Measurements from ENCODE around the gene RIOX2. TPM values are rescaled to one million over a fixed set of nuclear protein-coding genes. Genes with fewer than 3 reads are reported as not detected.

RIOX2 gene
- total and polyA plus RNA-seq, 4 donors, result 6.3 to 25.8 (median 14.2) TPM

DNA sequence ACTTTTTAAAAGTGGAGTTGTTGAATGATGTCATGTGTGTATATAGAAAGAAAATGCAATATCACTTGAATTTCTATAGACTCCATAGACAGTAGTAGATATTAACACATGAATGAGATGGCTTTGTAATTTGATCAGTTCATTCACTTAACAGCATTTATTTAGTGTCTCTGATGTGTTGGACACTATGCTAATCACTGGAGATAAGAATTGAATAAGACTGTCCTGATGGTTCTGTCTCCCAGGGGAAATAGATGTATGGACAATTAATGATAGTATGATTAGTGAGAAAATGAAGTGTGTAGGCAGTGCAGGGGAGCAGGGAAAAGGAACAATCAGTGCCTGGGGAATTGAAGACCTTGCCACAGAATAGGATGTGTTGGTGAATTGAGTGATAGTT, 72.9 kb downstream of the RIOX2 start:
- Histone ChIP-seq H3K4me1 (ENCODE audit: control insufficient read depth in 1 of 2, insufficient read depth in 2 of 2, low read length in 2 of 2) (no peaks in the 10 kb centered on the region), H3K27ac (ENCODE audit: low read depth in 1 of 2, low read length in 2 of 2) (no peak overlapping the region), H3K36me3 (ENCODE audit: control insufficient read depth in 1 of 2, insufficient read depth in 2 of 2, low read length in 1 of 2) (peaks cover 2 to 8% of the 10 kb centered on the region in 2 donors), H3K4me3 (ENCODE audit: low read length in 2 of 2) (no peak overlapping the region), H3K27me3 (ENCODE audit: control insufficient read depth in 1 of 2, insufficient read depth in 2 of 2, low read length in 1 of 2) (no peaks in the 10 kb centered on the region), H3K9me3 (ENCODE audit: control insufficient read depth, low read length) (no peaks in the 10 kb centered on the region)
- DNase-seq (no peak), ATAC-seq (ENCODE audit: low FRiP score) (no peak)
- intact Hi-C loops (cut with DNase I), result no loop called here

DNA sequence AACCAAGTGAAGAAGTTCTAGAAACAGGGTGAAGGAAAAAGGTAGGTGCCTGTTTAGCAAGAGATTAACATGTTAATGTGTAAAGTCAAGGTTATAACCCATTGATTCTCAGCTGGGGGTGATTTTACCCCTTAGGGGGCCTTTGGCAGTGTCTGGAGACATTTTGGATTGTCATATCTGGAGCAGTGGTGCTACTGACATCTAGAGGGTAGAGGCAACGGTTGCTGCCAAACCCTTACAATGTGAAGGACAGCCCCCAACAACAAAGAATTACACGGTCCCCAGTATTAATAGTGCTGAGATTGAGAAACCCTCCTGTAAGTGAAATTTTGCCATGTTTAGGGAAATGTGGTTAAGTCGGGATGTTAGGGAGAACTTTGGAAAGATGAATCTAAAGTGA, 75.7 kb downstream of the RIOX2 start:
- DNase-seq (no peak), ATAC-seq (ENCODE audit: low FRiP score) (no peak)
- intact Hi-C loops (cut with DNase I), result no loop called here
- Histone ChIP-seq H3K36me3 (ENCODE audit: control insufficient read depth in 1 of 2, insufficient read depth in 2 of 2, low read length in 1 of 2) (peaks cover 3 to 8% of the 10 kb centered on the region in 2 donors), H3K4me3 (ENCODE audit: low read length in 2 of 2) (no peak overlapping the region), H3K4me1 (ENCODE audit: control insufficient read depth in 1 of 2, insufficient read depth in 2 of 2, low read length in 2 of 2) (no peaks in the 10 kb centered on the region), H3K27ac (ENCODE audit: low read depth in 1 of 2, low read length in 2 of 2) (no peak overlapping the region), H3K27me3 (ENCODE audit: control insufficient read depth in 1 of 2, insufficient read depth in 2 of 2, low read length in 1 of 2) (no peaks in the 10 kb centered on the region), H3K9me3 (ENCODE audit: control insufficient read depth, low read length) (no peaks in the 10 kb centered on the region)
- 88 to 91% methylated on average over 3 of the region's 3 CpGs for WGBS, 2 donors

DNA sequence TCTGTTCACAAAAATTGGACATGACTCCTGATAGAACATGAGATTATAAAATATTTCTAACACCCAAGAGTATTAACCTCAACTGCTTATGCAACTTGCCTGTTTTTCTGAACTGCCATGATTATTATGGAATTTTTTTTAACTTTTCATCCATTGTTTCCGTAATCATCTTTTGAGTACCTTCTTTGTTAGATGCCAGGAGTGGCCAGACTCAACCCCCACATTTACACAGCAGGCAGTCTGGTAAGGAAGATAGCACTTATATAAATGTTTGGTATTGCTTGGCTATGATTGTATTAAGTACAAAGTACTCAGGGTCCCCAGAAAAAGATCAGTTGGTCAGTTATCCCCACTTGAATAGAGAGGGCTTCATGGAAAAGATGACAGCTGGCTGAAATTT, 76.1 kb downstream of the RIOX2 start:
- 90 to 94% methylated on average over 1 of the region's 1 CpG for WGBS, 2 donors
- no peaks in the 10 kb centered on the region for H3K9me3 ChIP-seq (ENCODE audit: control insufficient read depth, low read length)
- no peaks in the 10 kb centered on the region for H3K4me1 ChIP-seq (ENCODE audit: control insufficient read depth in 1 of 2, insufficient read depth in 2 of 2, low read length in 2 of 2)
- DNase-seq (no peak), ATAC-seq (ENCODE audit: low FRiP score) (no peak)
- H3K27me3 ChIP-seq (ENCODE audit: control insufficient read depth in 1 of 2, insufficient read depth in 2 of 2, low read length in 1 of 2), result no peaks in the 10 kb centered on the region
- no peak overlapping the region for H3K27ac ChIP-seq (ENCODE audit: low read depth in 1 of 2, low read length in 2 of 2)
- H3K36me3 ChIP-seq (ENCODE audit: control insufficient read depth in 1 of 2, insufficient read depth in 2 of 2, low read length in 1 of 2), result peaks cover 3 to 8% of the 10 kb centered on the region in 2 donors
- intact Hi-C loops (cut with DNase I), result no loop called here
- no peak overlapping the region for H3K4me3 ChIP-seq (ENCODE audit: low read length in 2 of 2)

DNA sequence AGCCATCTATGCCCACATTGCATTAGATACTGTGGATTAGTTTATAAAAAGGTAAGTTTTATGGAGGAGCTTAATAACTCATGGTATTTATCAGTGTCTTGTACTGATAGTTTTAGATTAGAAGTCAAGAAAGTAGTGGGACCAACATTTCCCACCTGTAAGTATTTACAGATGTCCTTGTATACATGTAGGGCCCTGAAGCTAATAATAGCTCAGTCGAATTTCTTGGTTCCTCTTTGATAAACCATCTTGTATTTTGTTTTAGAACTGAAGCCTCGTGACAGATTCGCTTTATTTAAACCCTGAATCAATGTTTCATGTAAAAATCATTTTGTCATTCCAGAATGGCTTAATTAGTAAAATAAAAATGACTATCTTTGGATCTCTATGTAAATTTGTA, 77.0 kb downstream of the RIOX2 start:
- intact Hi-C loops (cut with DNase I), result no loop called here
- Histone ChIP-seq H3K27me3 (ENCODE audit: control insufficient read depth in 1 of 2, insufficient read depth in 2 of 2, low read length in 1 of 2) (no peaks in the 10 kb centered on the region), H3K9me3 (ENCODE audit: control insufficient read depth, low read length) (no peaks in the 10 kb centered on the region), H3K27ac (ENCODE audit: low read depth in 1 of 2, low read length in 2 of 2) (no peak overlapping the region), H3K4me1 (ENCODE audit: control insufficient read depth in 1 of 2, insufficient read depth in 2 of 2, low read length in 2 of 2) (no peaks in the 10 kb centered on the region), H3K36me3 (ENCODE audit: control insufficient read depth in 1 of 2, insufficient read depth in 2 of 2, low read length in 1 of 2) (peaks cover 1 to 5% of the 10 kb centered on the region in 2 donors), H3K4me3 (ENCODE audit: low read length in 2 of 2) (no peak overlapping the region)
- ATAC-seq (ENCODE audit: low FRiP score), result no peak
- 89 to 90% methylated on average over 3 of the region's 3 CpGs for WGBS, 2 donors
- no peak for DNase-seq

DNA sequence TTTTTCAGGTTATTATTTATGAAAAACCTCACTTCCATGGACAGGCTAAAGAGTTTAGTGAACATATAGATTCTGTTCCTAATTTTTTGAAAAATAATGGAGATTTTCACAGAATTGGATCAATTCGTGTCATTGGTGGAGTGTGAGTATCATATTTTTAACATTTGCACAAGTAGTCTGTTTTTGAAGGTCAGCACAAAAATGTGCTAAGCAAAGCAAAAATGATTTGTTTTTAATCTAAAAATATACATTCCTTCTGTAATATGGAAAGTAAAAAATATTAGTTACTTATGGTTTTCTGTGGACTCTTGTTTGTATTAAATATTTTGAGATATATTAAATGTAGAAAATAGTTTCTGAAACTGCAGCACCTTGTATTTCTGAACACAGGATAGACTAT, 79.4 kb downstream of the RIOX2 start:
- Histone ChIP-seq H3K27me3 (ENCODE audit: control insufficient read depth in 1 of 2, insufficient read depth in 2 of 2, low read length in 1 of 2) (no peaks in the 10 kb centered on the region), H3K9me3 (ENCODE audit: control insufficient read depth, low read length) (no peaks in the 10 kb centered on the region), H3K36me3 (ENCODE audit: control insufficient read depth in 1 of 2, insufficient read depth in 2 of 2, low read length in 1 of 2) (peaks cover 4 to 5% of the 10 kb centered on the region in 2 donors), H3K4me3 (ENCODE audit: low read length in 2 of 2) (no peak overlapping the region), H3K27ac (ENCODE audit: low read depth in 1 of 2, low read length in 2 of 2) (no peak overlapping the region), H3K4me1 (ENCODE audit: control insufficient read depth in 1 of 2, insufficient read depth in 2 of 2, low read length in 2 of 2) (no peaks in the 10 kb centered on the region)
- WGBS, 2 donors, result 63 to 78% methylated on average over 1 of the region's 1 CpG
- no peak for DNase-seq
- intact Hi-C loops (cut with DNase I), result no loop called here
- no peak for ATAC-seq (ENCODE audit: low FRiP score)

Other genes with a start within 250 kb of the RIOX2 start
- gene ARL6, start 207.7 kb downstream of the RIOX2 start, total RNA-seq, result 1 to 10 TPM; 5.9 to 8.5 TPM
- gene ARL6, start 207.7 kb downstream of the RIOX2 start, polyA plus RNA-seq, result 1 to 10 TPM; 4.7 to 7.8 TPM
- gene CRYBG3, start 150.4 kb downstream of the RIOX2 start, total RNA-seq, result 10 to 100 TPM; 22.4 to 39.1 TPM
- gene CRYBG3, start 150.4 kb downstream of the RIOX2 start, polyA plus RNA-seq, result 1 to 10 TPM; 1.5 to 4.7 TPM
- gene GABRR3, start 62.9 kb upstream of the RIOX2 start, total RNA-seq, result not detected
- gene GABRR3, start 62.9 kb upstream of the RIOX2 start, polyA plus RNA-seq, result not detected
- not detected for gene OR5AC2, start 114.7 kb upstream of the RIOX2 start, total RNA-seq
- gene OR5AC2, start 114.7 kb upstream of the RIOX2 start, polyA plus RNA-seq, result not detected
- not detected for gene OR5H1, start 158.3 kb upstream of the RIOX2 start, total RNA-seq
- not detected for gene OR5H1, start 158.3 kb upstream of the RIOX2 start, polyA plus RNA-seq
- under 1 TPM in 1 of 2 donors, not detected in 1; 0.03 TPM for gene OR5H14, start 175.0 kb upstream of the RIOX2 start, total RNA-seq
- gene OR5H14, start 175.0 kb upstream of the RIOX2 start, polyA plus RNA-seq, result not detected
- gene OR5H15, start 194.3 kb upstream of the RIOX2 start, total RNA-seq, result not detected
- not detected for gene OR5H15, start 194.3 kb upstream of the RIOX2 start, polyA plus RNA-seq